ENCODE results near the gene PKMYT1. TPM values are rescaled to one million over a fixed set of nuclear protein-coding genes. Genes with fewer than 3 reads are reported as not detected.

Gene PKMYT1
- total and polyA plus RNA-seq, 9 of the 15 experiments (the other 6 are each of a cell fraction or from before 2014, with no cell fraction given): 8.7 to 201 (median 37.8) TPM

- H3K27ac ChIP-seq (ENCODE audit: extremely low read depth, low read depth, low read length): peak overlapping the region; percentile 99
- TF ChIP-seq ZFP30 (CRISPR knock-in tag; IDR thresholded peaks at IDR 0.05; ENCODE audit: borderline replicate concordance) (no peak), SNAPC5 (CRISPR knock-in tag; IDR thresholded peaks at IDR 0.05) (no peak), PTBP1 (IDR thresholded peaks at IDR 0.05; ENCODE audit: low read depth, low read length) (no peak), ZNF175 (CRISPR knock-in tag; IDR thresholded peaks at IDR 0.05; ENCODE audit: low read depth) (peak; percentile 50; the same call in 1 of the 2 replicates), SFPQ (IDR thresholded peaks at IDR 0.05; ENCODE audit: low read depth, low read length) (no peak), SMC3 (conservative IDR thresholded peaks at IDR 0.05; ENCODE audit: insufficient read depth, low read depth, low read length) (no peak), MAX (CRISPR knock-in tag; IDR thresholded peaks at IDR 0.05) (peak; percentile 23; the same call in 1 of the 2 replicates), EP300 (IDR thresholded peaks at IDR 0.05; ENCODE audit: low read length) (peak; percentile 51), HMG20B (CRISPR knock-in tag; IDR thresholded peaks at IDR 0.05) (no peak), ZNF41 (CRISPR knock-in tag; conservative IDR thresholded peaks at IDR 0.05) (no peak), ARID4B (CRISPR knock-in tag; IDR thresholded peaks at IDR 0.05) (peak; percentile 25; the same call in 1 of the 2 replicates), ZNF384 (IDR thresholded peaks at IDR 0.05; ENCODE audit: low read depth, low read length) (peak; percentile 88)
Measured at GRCh38 chr16:2981177-2981898, 1.1 kb upstream of the PKMYT1 start.

More at GRCh38 chr16:2981177-2981898, 1.1 kb upstream of the PKMYT1 start:
- H3K4me2 ChIP-seq (ENCODE audit: insufficient read depth, low read length): peak overlapping the region; percentile 97
- peaks cover 32% of the 10 kb centered on the region; the same call in 2 of the 3 replicates for H3K36me3 ChIP-seq (ENCODE audit: control insufficient read depth, insufficient read depth, low read length)
- WGBS (ENCODE audit: insufficient coverage, low coverage, missing lambda C conversion rate): 1% methylated on average over 31 of the region's 33 CpGs
- DNase-seq (ENCODE audit: extremely low read depth in 1 of 4, low spot score in 3 of 4) (peak; percentile 58 to 89 (median 76)), ATAC-seq (peak; percentile 59), FAIRE-seq (peak; percentile 92)
- ChIA-PET CTCF (ENCODE audit: low intra/inter-chr PET ratio) (interaction anchor here (0.6 kb wide), 1 partner anchor 1327 kb away, joined by 3 read pairs; no protein-coding TSS in a partner anchor), POLR2A (interaction anchor here (0.6 to 3.5 kb wide), 14 partner anchors 9 to 378 kb away, joined by 3 to 23 read pairs (median 4); partner anchors contain the start of genes FLYWCH2 and PAQR4)
- H3K9me3 ChIP-seq (replicated peaks; ENCODE audit: control insufficient read depth, insufficient read depth, low read depth, low read length): no peaks in the 10 kb centered on the region
- intact Hi-C loops (cut with micrococcal nuclease) (loop anchor here (2.0 to 5.0 kb wide), 3 partner anchors 54 to 109 kb away; no protein-coding TSS in a partner anchor), in situ Hi-C loops (cut with MboI) (no loop called here)
- H3K79me2 ChIP-seq (ENCODE audit: control insufficient read depth, insufficient read depth, low read length): peaks cover 44% of the 10 kb centered on the region
- H3K9ac ChIP-seq (ENCODE audit: insufficient read depth in 1 of 2, low read depth in 2 of 2, low read length in 2 of 2): peak overlapping the region; percentile 97 to 100
- H3K4me3 ChIP-seq: peak overlapping the region; percentile 63
- peak overlapping the region; percentile 72 for H2AFZ ChIP-seq (ENCODE audit: low read depth, low read length)
- H3K4me1 ChIP-seq (replicated peaks in 1 of 2; ENCODE audit: control insufficient read depth in 2 of 2, insufficient read depth in 2 of 2, low read length in 2 of 2): peaks cover 19 to 77% of the 10 kb centered on the region in 2 experiments
- no peaks in the 10 kb centered on the region for H4K20me1 ChIP-seq (replicated peaks; ENCODE audit: control insufficient read depth, insufficient read depth, low read length)
- no TSS peak for BruUV-seq (replicated peaks)
- no peaks in the 10 kb centered on the region for H3K27me3 ChIP-seq (ENCODE audit: control insufficient read depth in 2 of 2, insufficient read depth in 2 of 2, low read length in 2 of 2)
- no peaks in the 10 kb centered on the region for H3K9me1 ChIP-seq (ENCODE audit: control insufficient read depth, insufficient read depth, low read length)
